Neural cell (in vitro differentiated cells): Measurements from ENCODE around the gene GNAS-AS1.

ENCODE experiments used
- EP300 ChIP-seq: fragments of 450-650 bp; conservative IDR thresholded peaks from 2 replicates; pipeline ENCODE4 v1.6.1; 2014; ENCODE audit warnings: antibody characterized with exemption, mild to moderate bottlenecking, moderate library complexity; ENCODE audit not compliant: poor library complexity, severe bottlenecking
- POLR2AphosphoS5 ChIP-seq: IDR thresholded peaks from 2 replicates; pipeline ENCODE4 v1.6.1; 2012
- RAD21 ChIP-seq: fragments of 450-650 bp; conservative IDR thresholded peaks from 2 replicates; pipeline ENCODE4 v1.6.1; 2014; ENCODE audit warnings: antibody characterized with exemption, mild to moderate bottlenecking, moderate library complexity
- TF ChIP-seq, protein P1 (sequence below): fragments of 450-650 bp; IDR thresholded peaks from 2 replicates; pipeline ENCODE4 v1.5.1; 2014; ENCODE audit warnings: antibody characterized with exemption, mild to moderate bottlenecking, moderate library complexity; ENCODE audit not compliant: poor library complexity, severe bottlenecking

GRCh38 chr20:58886546-58886945 lies 35.8 kb upstream of the GNAS-AS1 start:
- TF ChIP-seq, protein P1, sequence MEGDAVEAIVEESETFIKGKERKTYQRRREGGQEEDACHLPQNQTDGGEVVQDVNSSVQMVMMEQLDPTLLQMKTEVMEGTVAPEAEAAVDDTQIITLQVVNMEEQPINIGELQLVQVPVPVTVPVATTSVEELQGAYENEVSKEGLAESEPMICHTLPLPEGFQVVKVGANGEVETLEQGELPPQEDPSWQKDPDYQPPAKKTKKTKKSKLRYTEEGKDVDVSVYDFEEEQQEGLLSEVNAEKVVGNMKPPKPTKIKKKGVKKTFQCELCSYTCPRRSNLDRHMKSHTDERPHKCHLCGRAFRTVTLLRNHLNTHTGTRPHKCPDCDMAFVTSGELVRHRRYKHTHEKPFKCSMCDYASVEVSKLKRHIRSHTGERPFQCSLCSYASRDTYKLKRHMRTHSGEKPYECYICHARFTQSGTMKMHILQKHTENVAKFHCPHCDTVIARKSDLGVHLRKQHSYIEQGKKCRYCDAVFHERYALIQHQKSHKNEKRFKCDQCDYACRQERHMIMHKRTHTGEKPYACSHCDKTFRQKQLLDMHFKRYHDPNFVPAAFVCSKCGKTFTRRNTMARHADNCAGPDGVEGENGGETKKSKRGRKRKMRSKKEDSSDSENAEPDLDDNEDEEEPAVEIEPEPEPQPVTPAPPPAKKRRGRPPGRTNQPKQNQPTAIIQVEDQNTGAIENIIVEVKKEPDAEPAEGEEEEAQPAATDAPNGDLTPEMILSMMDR = no peak
- no peak for TF ChIP-seq RAD21
- no peak for TF ChIP-seq EP300
- no peak for TF ChIP-seq POLR2AphosphoS5
